ENCODE measurements around the gene HDAC7. TPM values are rescaled to one million over a fixed set of nuclear protein-coding genes. Genes with fewer than 3 reads are reported as not detected.
"Not testable (repeated sequence)": the region's sequence is repeated elsewhere in the genome, so short reads cannot be mapped to it uniquely, and the experiment has no call there.

Gene HDAC7
- total RNA-seq, 1 experiment from 2014 or later, result 44.2 TPM

DNA sequence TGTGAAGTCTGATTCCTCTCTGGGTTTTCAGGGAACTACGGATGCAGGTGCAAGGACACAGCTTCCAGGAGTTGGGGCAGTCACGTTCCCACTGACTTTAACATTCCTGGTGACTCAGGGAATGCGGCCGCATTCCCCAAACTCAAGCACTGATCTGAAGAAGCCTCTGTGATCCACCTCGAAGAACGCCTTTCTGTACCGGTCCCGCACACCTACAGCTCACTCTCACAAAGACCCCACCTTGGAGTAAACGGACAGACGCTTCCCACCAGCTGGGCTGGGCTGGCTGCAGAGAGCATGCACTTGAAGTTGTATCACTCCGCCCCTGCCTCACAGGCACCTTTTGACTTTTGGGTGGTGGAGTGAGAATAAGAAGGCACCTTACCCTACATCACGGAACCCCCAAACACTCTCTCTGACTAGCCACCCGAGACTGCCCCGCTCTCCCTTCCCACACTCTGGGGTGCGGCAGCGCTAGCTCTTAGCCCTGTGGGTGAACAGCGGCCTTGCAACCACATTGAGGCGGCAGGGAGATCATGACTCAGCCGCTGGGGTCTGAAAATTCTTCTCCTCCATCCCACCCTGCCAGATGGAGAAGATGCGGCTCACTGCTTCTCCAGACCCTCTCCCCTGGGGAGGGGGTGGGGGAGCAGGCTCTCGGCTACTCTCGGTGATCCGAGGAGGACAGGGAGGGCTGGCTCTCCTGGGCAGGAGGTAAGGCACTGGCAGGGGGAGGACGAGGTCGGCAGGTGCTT, 23.7 kb upstream of the HDAC7 start:
- Histone ChIP-seq H3K9ac (ENCODE audit: low read length) (no peak overlapping the region), H3K4me2 (ENCODE audit: low read length) (no peak overlapping the region), H3K27me3 (ENCODE audit: low read length) (no peaks in the 10 kb centered on the region), H3K79me2 (ENCODE audit: low read length) (no peaks in the 10 kb centered on the region), H3K4me3 (ENCODE audit: low read length) (no peak overlapping the region), H2AFZ (ENCODE audit: low read length) (no peak overlapping the region), H4K20me1 (ENCODE audit: low read length) (no peaks in the 10 kb centered on the region), H3K27ac (ENCODE audit: low read length) (no peak overlapping the region), H3K9me2 (replicated peaks; ENCODE audit: low read length) (no peaks in the 10 kb centered on the region), H3K4me1 (ENCODE audit: insufficient read depth, low read length) (no peaks in the 10 kb centered on the region), H3K9me3 (ENCODE audit: low read length) (no peaks in the 10 kb centered on the region), H3F3A (ENCODE audit: low read length, unreplicated experiment) (no peaks in the 10 kb centered on the region), H3K36me3 (ENCODE audit: low read depth, low read length) (peaks cover 11% of the 10 kb centered on the region)
- TF ChIP-seq EZH2phosphoT487 (IDR thresholded peaks at IDR 0.05; ENCODE audit: borderline replicate concordance, low read length) (no peak), EZH2 (IDR thresholded peaks at IDR 0.05; ENCODE audit: low read length, unreplicated experiment) (no peak), CTCF (conservative IDR thresholded peaks at IDR 0.05; ENCODE audit: low read depth, low read length) (no peak)
- intact Hi-C loops (cut with micrococcal nuclease), result no loop called here
- DNase-seq (no peak), ATAC-seq (no peak)
- no TSS peak for BruUV-seq (replicated peaks)
- ChIA-PET POLR2A (ENCODE audit: unreplicated experiment) (no interaction called here), CTCF (no interaction called here)

GRCh38 chr12:47842543-47842942, 22.8 kb upstream of the HDAC7 start:
- H3K36me3 ChIP-seq (ENCODE audit: low read depth, low read length), result peaks cover 11% of the 10 kb centered on the region
- H3K4me1 ChIP-seq (ENCODE audit: insufficient read depth, low read length); H3K27ac ChIP-seq (ENCODE audit: low read length); H3F3A ChIP-seq (ENCODE audit: low read length, unreplicated experiment); DNase-seq; H3K79me2 ChIP-seq (ENCODE audit: low read length); H3K4me2 ChIP-seq (ENCODE audit: low read length); H2AFZ ChIP-seq (ENCODE audit: low read length); ATAC-seq; H3K9ac ChIP-seq (ENCODE audit: low read length); BruUV-seq (replicated peaks); POLR2A ChIA-PET (ENCODE audit: unreplicated experiment); H3K4me3 ChIP-seq (ENCODE audit: low read length); H3K27me3 ChIP-seq (ENCODE audit: low read length); H4K20me1 ChIP-seq (ENCODE audit: low read length); H3K9me3 ChIP-seq (ENCODE audit: low read length); intact Hi-C loops (cut with micrococcal nuclease); H3K9me2 ChIP-seq (replicated peaks; ENCODE audit: low read length): not testable (repeated sequence)
- CTCF ChIA-PET, result interaction anchor here (0.6 kb wide), 1 partner anchor 13 kb away, joined by 3 read pairs; no protein-coding TSS in a partner anchor

DNA sequence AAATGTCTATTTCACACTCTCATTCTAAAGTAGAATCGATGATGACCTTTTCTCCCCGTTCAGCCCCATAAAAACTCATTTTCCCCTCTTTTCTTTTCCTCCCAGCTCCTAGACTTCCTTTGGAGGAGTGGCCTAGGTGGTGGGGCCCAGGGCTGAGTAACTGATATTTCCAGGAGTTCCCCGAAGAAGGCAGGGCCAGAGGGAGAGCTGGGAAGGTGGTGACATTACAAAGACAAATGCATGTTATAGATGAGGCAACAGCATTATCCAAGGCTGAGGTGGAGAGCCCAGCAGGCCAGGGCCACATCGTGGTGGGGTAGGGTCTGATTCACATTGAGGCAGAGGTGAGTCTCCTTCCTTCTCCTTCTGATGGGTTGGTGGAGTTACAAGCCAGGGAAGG, 22.2 kb upstream of the HDAC7 start:
- Histone ChIP-seq H3F3A (ENCODE audit: low read length, unreplicated experiment) (no peaks in the 10 kb centered on the region), H3K4me3 (ENCODE audit: low read length) (no peak overlapping the region), H3K9me2 (replicated peaks; ENCODE audit: low read length) (no peaks in the 10 kb centered on the region), H4K20me1 (ENCODE audit: low read length) (no peaks in the 10 kb centered on the region), H3K27ac (ENCODE audit: low read length) (no peak overlapping the region), H2AFZ (ENCODE audit: low read length) (no peak overlapping the region), H3K4me2 (ENCODE audit: low read length) (no peak overlapping the region), H3K9me3 (ENCODE audit: low read length) (no peaks in the 10 kb centered on the region), H3K4me1 (ENCODE audit: insufficient read depth, low read length) (peaks cover 6% of the 10 kb centered on the region; the same call in 1 of the 2 replicates), H3K27me3 (ENCODE audit: low read length) (no peaks in the 10 kb centered on the region), H3K9ac (ENCODE audit: low read length) (no peak overlapping the region), H3K36me3 (ENCODE audit: low read depth, low read length) (peaks cover 11% of the 10 kb centered on the region), H3K79me2 (ENCODE audit: low read length) (no peaks in the 10 kb centered on the region)
- intact Hi-C loops (cut with micrococcal nuclease), result no loop called here
- ATAC-seq, result no peak
- DNase-seq, result no peak
- POLR2A ChIA-PET (ENCODE audit: unreplicated experiment), result no interaction called here
- BruUV-seq (replicated peaks), result no TSS peak
- no peak for TF ChIP-seq EZH2 (IDR thresholded peaks at IDR 0.05; ENCODE audit: low read length, unreplicated experiment)
- no peak for TF ChIP-seq EZH2phosphoT487 (IDR thresholded peaks at IDR 0.05; ENCODE audit: borderline replicate concordance, low read length)
- TF ChIP-seq CTCF (conservative IDR thresholded peaks at IDR 0.05; ENCODE audit: low read depth, low read length), result no peak
- CTCF ChIA-PET, result interaction anchor here (0.6 kb wide), 1 partner anchor 12 kb away, joined by 3 read pairs; no protein-coding TSS in a partner anchor

All from PC-3 (cell line).